ENCODE measurements around the gene TYSND1. TPM values are rescaled to one million over a fixed set of nuclear protein-coding genes. Genes with fewer than 3 reads are reported as not detected.
A peak's percentile ranks its signal among the peaks of the same experiment; 100 is the strongest.

The TYSND1 gene
- total RNA-seq, 1 donor, result 12.1 TPM

DNA sequence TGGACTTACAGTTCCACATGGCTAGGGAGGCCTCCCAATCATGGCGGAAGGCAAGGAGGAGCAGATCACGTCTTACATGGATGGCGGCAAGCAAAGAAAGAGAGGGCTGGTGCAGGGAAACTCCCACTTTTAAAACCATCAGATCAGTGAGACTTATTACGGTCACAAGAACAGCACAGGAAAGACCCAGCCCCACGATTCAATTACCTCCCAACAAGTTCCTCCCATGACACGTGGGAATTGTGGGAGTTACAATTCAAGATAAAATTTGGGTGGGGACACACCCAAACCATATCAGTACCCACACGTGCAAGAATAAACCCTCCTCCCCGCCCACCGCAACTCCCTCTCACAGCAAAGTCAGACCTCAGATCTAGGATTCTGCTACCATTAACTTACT lies 9.4 kb downstream of the TYSND1 start:
- TF ChIP-seq, protein P1, sequence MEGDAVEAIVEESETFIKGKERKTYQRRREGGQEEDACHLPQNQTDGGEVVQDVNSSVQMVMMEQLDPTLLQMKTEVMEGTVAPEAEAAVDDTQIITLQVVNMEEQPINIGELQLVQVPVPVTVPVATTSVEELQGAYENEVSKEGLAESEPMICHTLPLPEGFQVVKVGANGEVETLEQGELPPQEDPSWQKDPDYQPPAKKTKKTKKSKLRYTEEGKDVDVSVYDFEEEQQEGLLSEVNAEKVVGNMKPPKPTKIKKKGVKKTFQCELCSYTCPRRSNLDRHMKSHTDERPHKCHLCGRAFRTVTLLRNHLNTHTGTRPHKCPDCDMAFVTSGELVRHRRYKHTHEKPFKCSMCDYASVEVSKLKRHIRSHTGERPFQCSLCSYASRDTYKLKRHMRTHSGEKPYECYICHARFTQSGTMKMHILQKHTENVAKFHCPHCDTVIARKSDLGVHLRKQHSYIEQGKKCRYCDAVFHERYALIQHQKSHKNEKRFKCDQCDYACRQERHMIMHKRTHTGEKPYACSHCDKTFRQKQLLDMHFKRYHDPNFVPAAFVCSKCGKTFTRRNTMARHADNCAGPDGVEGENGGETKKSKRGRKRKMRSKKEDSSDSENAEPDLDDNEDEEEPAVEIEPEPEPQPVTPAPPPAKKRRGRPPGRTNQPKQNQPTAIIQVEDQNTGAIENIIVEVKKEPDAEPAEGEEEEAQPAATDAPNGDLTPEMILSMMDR (IDR thresholded peaks at IDR 0.05; ENCODE audit: insufficient read depth, low read depth, low read length), result no peak
- no peak overlapping the region for H3K4me3 ChIP-seq (ENCODE audit: low read depth, low read length)
- no peak for DNase-seq (ENCODE audit: low read depth)

DNA sequence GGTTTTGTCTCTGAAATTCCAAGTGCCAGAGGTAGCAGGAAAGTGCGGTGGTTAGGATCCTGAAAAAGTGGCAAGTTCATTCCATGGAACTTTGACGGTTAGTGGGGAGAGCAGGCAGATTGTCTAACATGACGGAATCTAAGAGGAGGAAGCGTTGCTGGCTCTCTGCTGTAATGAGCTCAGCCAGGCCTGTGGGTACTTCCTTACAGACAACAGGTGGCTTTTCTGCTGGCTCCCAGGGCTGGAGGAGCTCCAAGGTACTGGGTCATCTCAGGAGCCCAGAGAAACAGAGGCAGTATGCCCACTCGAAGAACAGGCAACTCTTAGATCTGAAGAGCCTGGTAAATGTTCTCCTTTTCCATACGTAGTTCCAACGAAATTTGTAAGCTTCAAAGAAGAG lies 10.8 kb downstream of the TYSND1 start:
- no peak for DNase-seq (ENCODE audit: low read depth)
- TF ChIP-seq, protein P1 (IDR thresholded peaks at IDR 0.05; ENCODE audit: insufficient read depth, low read depth, low read length), result no peak
- no peak overlapping the region for H3K4me3 ChIP-seq (ENCODE audit: low read depth, low read length)

DNA sequence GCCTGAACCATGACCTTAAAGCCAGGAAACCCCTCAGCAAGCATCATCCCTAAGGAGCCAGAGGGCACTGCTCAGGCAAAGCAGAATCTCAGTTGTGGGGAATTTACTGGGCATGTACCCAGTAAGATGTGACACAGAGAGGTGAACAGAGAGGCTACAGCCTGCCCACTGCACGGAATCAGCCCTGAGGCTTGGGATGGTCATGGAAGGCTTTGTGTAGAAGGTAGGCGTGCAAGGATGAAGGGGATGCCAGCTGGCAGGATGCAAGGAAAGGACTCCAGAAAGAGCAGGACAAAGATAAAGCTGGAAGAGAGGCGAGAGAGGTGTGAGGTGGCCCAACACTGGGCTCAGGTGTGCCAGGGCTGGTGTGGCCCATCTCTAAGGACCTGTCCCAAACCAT lies 11.5 kb downstream of the TYSND1 start:
- no peak overlapping the region for H3K4me3 ChIP-seq (ENCODE audit: low read depth, low read length)
- TF ChIP-seq, protein P1 (IDR thresholded peaks at IDR 0.05; ENCODE audit: insufficient read depth, low read depth, low read length), result no peak
- DNase-seq (ENCODE audit: low read depth), result no peak

DNA sequence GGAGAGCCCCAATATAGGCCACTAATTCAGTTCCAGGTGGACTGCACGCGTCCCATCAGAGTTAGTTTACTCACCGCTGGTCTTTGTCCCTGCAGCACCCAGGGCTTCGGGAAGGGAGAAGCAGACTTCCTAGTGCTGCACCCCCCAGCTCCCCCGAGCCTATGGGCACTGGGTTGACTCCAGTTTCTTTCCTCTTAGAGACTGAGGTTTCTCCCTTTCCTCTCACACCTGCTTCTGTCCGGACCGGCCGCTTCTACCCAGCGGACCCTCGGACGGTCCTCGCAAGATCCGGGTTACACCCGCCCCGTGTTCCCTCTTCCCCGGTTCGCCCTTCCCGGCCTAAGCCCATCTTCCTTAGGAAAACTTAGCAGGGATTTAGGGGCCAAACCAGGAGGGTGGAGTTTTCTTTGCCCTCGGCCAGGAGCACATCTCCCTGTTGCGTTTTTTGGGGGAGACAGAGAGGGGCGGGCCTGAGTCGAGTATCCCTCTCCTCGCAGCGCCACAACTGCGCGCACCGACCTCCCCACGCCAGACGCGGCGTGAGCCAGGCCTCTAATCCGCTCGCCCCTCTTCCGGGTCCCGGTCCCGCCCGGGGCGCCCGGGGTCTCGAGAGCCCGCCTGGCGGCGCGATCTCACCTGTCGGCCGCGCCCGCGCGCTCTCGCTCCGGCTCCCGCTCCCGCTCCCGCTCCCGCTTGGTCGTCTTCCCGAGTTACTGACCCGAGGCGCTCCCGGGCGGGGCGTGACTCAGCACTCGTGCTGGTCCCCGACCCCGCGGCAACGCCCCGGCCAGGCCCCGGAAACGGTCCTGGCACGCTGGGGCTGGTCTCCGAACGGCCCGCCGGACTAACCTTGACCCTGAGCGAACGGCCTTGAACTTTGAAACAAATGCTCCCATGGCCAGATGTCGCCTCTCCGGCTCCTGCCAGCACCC lies 14.1 kb downstream of the TYSND1 start, which contains the start of gene AIFM2:
Gene AIFM2, minus strand, starts transcription at position 728 of the 932 bp plus-strand sequence. CDS start 8,741 bp downstream, outside the sequence.
- TF ChIP-seq, protein P1 (IDR thresholded peaks at IDR 0.05; ENCODE audit: insufficient read depth, low read depth, low read length), result no peak
- peak within 1 kb of the TSS; percentile 69 for H3K4me3 ChIP-seq (ENCODE audit: low read depth, low read length)
- peak; percentile 78 for DNase-seq (ENCODE audit: low read depth)

DNA sequence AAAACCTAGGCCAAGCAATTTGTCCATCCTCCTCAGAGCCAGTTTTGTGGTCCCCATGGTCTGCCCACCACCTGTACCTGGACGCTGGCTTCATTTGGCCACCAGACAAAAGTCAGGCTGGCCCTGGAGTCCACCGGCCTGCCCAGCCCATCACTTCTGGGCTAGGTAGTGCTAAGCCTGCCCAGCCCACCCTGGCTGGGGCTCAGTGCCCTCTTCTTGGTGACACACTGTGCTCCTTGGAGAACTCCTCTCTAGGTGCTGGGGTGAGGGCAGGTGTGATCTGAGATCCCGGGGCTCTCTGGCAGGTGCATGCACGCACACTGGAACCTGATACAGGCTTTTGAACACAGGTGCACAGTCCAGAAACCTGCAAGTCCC lies 15.0 kb downstream of the TYSND1 start:
- DNase-seq (ENCODE audit: low read depth), result no peak
- TF ChIP-seq, protein P1 (IDR thresholded peaks at IDR 0.05; ENCODE audit: insufficient read depth, low read depth, low read length), result no peak
- H3K4me3 ChIP-seq (ENCODE audit: low read depth, low read length), result peak overlapping the region; percentile 69

DNA sequence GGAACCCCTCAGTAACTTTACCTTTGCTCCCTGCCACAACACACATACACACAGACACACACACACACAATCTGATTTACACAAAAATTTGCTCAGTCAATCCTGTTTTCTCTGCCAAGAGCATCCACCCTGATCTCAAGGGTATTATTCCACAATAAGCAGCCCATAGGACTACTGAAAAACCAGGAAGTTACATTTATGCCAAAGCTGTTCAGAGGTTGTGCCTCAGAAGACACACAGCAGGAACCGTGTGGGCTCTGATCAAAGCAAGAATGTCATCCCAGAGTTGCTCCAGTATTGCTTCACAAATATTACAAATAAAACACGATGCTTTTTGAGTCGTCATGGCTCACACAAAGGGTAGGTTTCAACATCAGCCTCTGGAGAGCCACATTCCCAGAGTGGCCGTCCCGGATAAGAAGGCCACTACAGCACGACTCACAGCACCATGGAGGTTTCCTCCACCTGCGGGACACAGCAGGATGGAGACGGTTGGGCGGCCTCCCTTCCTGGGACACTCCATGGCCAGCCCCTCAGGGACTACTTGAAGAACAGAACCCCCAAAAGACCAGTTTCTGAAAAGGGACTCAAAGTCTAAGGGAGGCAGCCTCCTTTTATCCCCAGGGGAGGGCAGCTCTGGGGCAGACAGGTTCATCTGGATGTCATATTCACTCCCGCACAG lies 15.5 kb downstream of the TYSND1 start:
- TF ChIP-seq, protein P1 (IDR thresholded peaks at IDR 0.05; ENCODE audit: insufficient read depth, low read depth, low read length), result no peak
- peak overlapping the region; percentile 15 for H3K4me3 ChIP-seq (ENCODE audit: low read depth, low read length)
- peak; percentile 86 for DNase-seq (ENCODE audit: low read depth)

Data from fibroblast of villous mesenchyme (primary cell).